DMS53 treated with DMSO at 0.1 percent for 48 hours (cell line): ENCODE measurements around the gene PIK3R1.
"Not testable (repeated sequence)": the region's sequence is repeated elsewhere in the genome, so short reads cannot be mapped to it uniquely, and the experiment has no call there.

ENCODE experiments used
- DNase-seq: peaks from one replicate; lab custom pipeline; 2025; ENCODE audit not compliant: unreplicated experiment; lab: John Stamatoyannopoulos, UW

The PIK3R1 gene

GRCh38 chr5:68225188-68225910 lies 9.8 kb downstream of the PIK3R1 start:
- DNase-seq: no peak

GRCh38 chr5:68225911-68226545 lies 10.5 kb downstream of the PIK3R1 start:
- no peak for DNase-seq

GRCh38 chr5:68226546-68227073 lies 11.1 kb downstream of the PIK3R1 start:
- DNase-seq: no peak

GRCh38 chr5:68227532-68228160 lies 12.1 kb downstream of the PIK3R1 start:
- no peak for DNase-seq

- DNase-seq: no peak
Observed at GRCh38 chr5:68229416-68229815, 13.9 kb downstream of the PIK3R1 start.

GRCh38 chr5:68230285-68230684 lies 14.7 kb downstream of the PIK3R1 start:
- DNase-seq: no peak

- no peak for DNase-seq
Observed at GRCh38 chr5:68231414-68232076, 16.0 kb downstream of the PIK3R1 start.

GRCh38 chr5:68232277-68232676 lies 16.7 kb downstream of the PIK3R1 start:
- DNase-seq: no peak

GRCh38 chr5:68233075-68233474 lies 17.5 kb downstream of the PIK3R1 start:
- no peak for DNase-seq

GRCh38 chr5:68235229-68235628 lies 19.7 kb downstream of the PIK3R1 start:
- DNase-seq: not testable (repeated sequence)

GRCh38 chr5:68237715-68238114 lies 22.2 kb downstream of the PIK3R1 start:
- DNase-seq: no peak

- DNase-seq: no peak
Observed at GRCh38 chr5:68239487-68239886, 23.9 kb downstream of the PIK3R1 start.

- no peak for DNase-seq
Observed at GRCh38 chr5:68240202-68240601, 24.6 kb downstream of the PIK3R1 start.

GRCh38 chr5:68240771-68241170 lies 25.2 kb downstream of the PIK3R1 start:
- DNase-seq: no peak

- DNase-seq: no peak
Observed at GRCh38 chr5:68242743-68243142, 27.2 kb downstream of the PIK3R1 start.

GRCh38 chr5:68243251-68243650 lies 27.7 kb downstream of the PIK3R1 start:
- DNase-seq: no peak

GRCh38 chr5:68243681-68244080 lies 28.1 kb downstream of the PIK3R1 start:
- DNase-seq: no peak

GRCh38 chr5:68245319-68245718 lies 29.8 kb downstream of the PIK3R1 start:
- DNase-seq: no peak

- no peak for DNase-seq
Observed at GRCh38 chr5:68246802-68247201, 31.2 kb downstream of the PIK3R1 start.

- DNase-seq: no peak
Observed at GRCh38 chr5:68247627-68248026, 32.1 kb downstream of the PIK3R1 start.

GRCh38 chr5:68248896-68249295 lies 33.3 kb downstream of the PIK3R1 start:
- DNase-seq: no peak

- DNase-seq: no peak
Observed at GRCh38 chr5:68249520-68249919, 34.0 kb downstream of the PIK3R1 start.
